ENCODE measurements around the gene PI4KA. TPM values are rescaled to one million over a fixed set of nuclear protein-coding genes. Genes with fewer than 3 reads are reported as not detected.

The PI4KA gene
- total RNA-seq, 1 donor from 2014 or later: 24.4 TPM

- no peaks in the 10 kb centered on the region for H3K36me3 ChIP-seq
- no peaks in the 10 kb centered on the region for H3K4me1 ChIP-seq
- no peak overlapping the region for H3K4me3 Mint-ChIP-seq
- H3K27me3 ChIP-seq: no peaks in the 10 kb centered on the region
- no peaks in the 10 kb centered on the region for H3F3A ChIP-seq (ENCODE audit: low read depth)
- no peaks in the 10 kb centered on the region for H3K79me2 ChIP-seq (ENCODE audit: low read depth)
- H3K9me3 ChIP-seq (ENCODE audit: low read depth): peaks cover 4% of the 10 kb centered on the region
- H3K4me3 ChIP-seq: no peak overlapping the region
- H3K27me3 Mint-ChIP-seq (ENCODE audit: insufficient read depth, low read depth): peaks cover 2% of the 10 kb centered on the region
- H3K9me3 Mint-ChIP-seq: peaks cover 5% of the 10 kb centered on the region
- no peaks in the 10 kb centered on the region for H3K4me1 Mint-ChIP-seq
- no peaks in the 10 kb centered on the region for H4K20me1 ChIP-seq (ENCODE audit: low read depth)
- no peak overlapping the region for H3K9ac ChIP-seq
- H3K36me3 Mint-ChIP-seq: no peaks in the 10 kb centered on the region
- no peak for TF ChIP-seq EZH2phosphoT487 (IDR thresholded peaks at IDR 0.05)
- no peak for TF ChIP-seq EZH2 (IDR thresholded peaks at IDR 0.05)
- no peak for TF ChIP-seq CTCF (IDR thresholded peaks at IDR 0.05)
- no peak overlapping the region for H3K27ac ChIP-seq
- DNase-seq (ENCODE audit: low spot score): no peak
- no peak overlapping the region for H2AFZ ChIP-seq (replicated peaks)
- no peak overlapping the region for H3K4me2 ChIP-seq
- no peak overlapping the region for H3K27ac Mint-ChIP-seq
Measured at GRCh38 chr22:20666560-20666959, 192.1 kb downstream of the PI4KA start.

GRCh38 chr22:20664594-20664959, 194.0 kb downstream of the PI4KA start:
- no peak overlapping the region for H3K9ac ChIP-seq
- Mint-ChIP-seq H3K4me1 (no peaks in the 10 kb centered on the region), H3K27ac (no peak overlapping the region), H3K4me3 (no peak overlapping the region), H3K27me3 (ENCODE audit: insufficient read depth, low read depth) (no peaks in the 10 kb centered on the region), H3K36me3 (no peaks in the 10 kb centered on the region), H3K9me3 (peaks cover 7% of the 10 kb centered on the region)
- no peak for DNase-seq (ENCODE audit: low spot score)
- no peak for TF ChIP-seq EZH2phosphoT487 (IDR thresholded peaks at IDR 0.05)
- no peak for TF ChIP-seq CTCF (IDR thresholded peaks at IDR 0.05)
- TF ChIP-seq EZH2 (IDR thresholded peaks at IDR 0.05): no peak
- H2AFZ ChIP-seq (replicated peaks): no peak overlapping the region
- no peak overlapping the region for H3K4me3 ChIP-seq
- peaks cover 4% of the 10 kb centered on the region for H3K9me3 ChIP-seq (ENCODE audit: low read depth)
- no peaks in the 10 kb centered on the region for H3F3A ChIP-seq (ENCODE audit: low read depth)
- no peaks in the 10 kb centered on the region for H3K79me2 ChIP-seq (ENCODE audit: low read depth)
- H3K27ac ChIP-seq: no peak overlapping the region
- H4K20me1 ChIP-seq (ENCODE audit: low read depth): no peaks in the 10 kb centered on the region
- H3K4me1 ChIP-seq: no peaks in the 10 kb centered on the region
- H3K4me2 ChIP-seq: no peak overlapping the region
- H3K36me3 ChIP-seq: no peaks in the 10 kb centered on the region
- no peaks in the 10 kb centered on the region for H3K27me3 ChIP-seq

DNA sequence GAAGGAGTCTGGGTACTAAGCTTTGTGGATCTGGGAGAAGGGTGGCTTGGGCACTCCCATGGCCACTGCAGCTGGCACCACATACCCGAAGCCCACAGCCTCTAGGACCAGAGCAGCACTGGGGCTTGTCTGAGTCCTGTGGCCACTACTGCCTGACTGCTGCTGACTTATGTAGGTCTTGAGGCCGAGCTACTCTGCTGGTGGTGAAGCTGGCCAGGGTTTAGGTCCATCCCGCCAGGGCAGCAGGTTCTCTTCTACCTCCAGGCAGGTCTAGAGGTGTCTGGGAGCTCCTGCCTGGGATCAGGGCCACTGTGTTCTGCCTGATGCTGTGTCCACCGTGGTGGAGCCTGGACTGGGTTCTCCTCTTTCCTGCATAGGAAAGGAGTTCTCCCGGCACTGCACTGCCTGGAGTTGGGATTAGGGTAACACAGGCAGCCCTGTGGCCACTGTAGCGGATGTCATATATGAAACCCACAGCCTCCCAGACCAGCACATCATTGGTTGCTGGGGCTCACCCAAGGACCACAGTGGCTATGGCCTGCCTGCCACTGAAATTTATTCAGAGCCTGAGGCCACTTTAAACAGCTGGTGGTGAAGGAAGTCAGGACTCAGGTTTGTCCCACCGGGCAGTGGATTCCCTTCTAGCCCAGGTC, 194.5 kb downstream of the PI4KA start:
- H3K27me3 ChIP-seq: no peaks in the 10 kb centered on the region
- Mint-ChIP-seq H3K4me3 (no peak overlapping the region), H3K9me3 (peaks cover 11% of the 10 kb centered on the region), H3K36me3 (no peaks in the 10 kb centered on the region), H3K27ac (no peak overlapping the region), H3K27me3 (ENCODE audit: insufficient read depth, low read depth) (no peaks in the 10 kb centered on the region), H3K4me1 (no peaks in the 10 kb centered on the region)
- H3K4me2 ChIP-seq: no peak overlapping the region
- DNase-seq (ENCODE audit: low spot score): no peak
- H3K9ac ChIP-seq: no peak overlapping the region
- H3K9me3 ChIP-seq (ENCODE audit: low read depth): peaks cover 4% of the 10 kb centered on the region
- no peak for TF ChIP-seq CTCF (IDR thresholded peaks at IDR 0.05)
- TF ChIP-seq EZH2phosphoT487 (IDR thresholded peaks at IDR 0.05): no peak
- TF ChIP-seq EZH2 (IDR thresholded peaks at IDR 0.05): no peak
- H2AFZ ChIP-seq (replicated peaks): no peak overlapping the region
- H3K36me3 ChIP-seq: no peaks in the 10 kb centered on the region
- H3K27ac ChIP-seq: no peak overlapping the region
- no peaks in the 10 kb centered on the region for H4K20me1 ChIP-seq (ENCODE audit: low read depth)
- no peaks in the 10 kb centered on the region for H3K4me1 ChIP-seq
- H3F3A ChIP-seq (ENCODE audit: low read depth): no peaks in the 10 kb centered on the region
- no peak overlapping the region for H3K4me3 ChIP-seq
- H3K79me2 ChIP-seq (ENCODE audit: low read depth): no peaks in the 10 kb centered on the region

Data from neural progenitor cell (in vitro differentiated cells).